ENCODE results near the gene UBE2Z. TPM values are rescaled to one million over a fixed set of nuclear protein-coding genes. Genes with fewer than 3 reads are reported as not detected.

Gene UBE2Z
- total and polyA plus RNA-seq, 2 of the 13 experiments (the other 11 are each of a cell fraction or from before 2014, with no cell fraction given), result 63.2 to 122 TPM

DNA sequence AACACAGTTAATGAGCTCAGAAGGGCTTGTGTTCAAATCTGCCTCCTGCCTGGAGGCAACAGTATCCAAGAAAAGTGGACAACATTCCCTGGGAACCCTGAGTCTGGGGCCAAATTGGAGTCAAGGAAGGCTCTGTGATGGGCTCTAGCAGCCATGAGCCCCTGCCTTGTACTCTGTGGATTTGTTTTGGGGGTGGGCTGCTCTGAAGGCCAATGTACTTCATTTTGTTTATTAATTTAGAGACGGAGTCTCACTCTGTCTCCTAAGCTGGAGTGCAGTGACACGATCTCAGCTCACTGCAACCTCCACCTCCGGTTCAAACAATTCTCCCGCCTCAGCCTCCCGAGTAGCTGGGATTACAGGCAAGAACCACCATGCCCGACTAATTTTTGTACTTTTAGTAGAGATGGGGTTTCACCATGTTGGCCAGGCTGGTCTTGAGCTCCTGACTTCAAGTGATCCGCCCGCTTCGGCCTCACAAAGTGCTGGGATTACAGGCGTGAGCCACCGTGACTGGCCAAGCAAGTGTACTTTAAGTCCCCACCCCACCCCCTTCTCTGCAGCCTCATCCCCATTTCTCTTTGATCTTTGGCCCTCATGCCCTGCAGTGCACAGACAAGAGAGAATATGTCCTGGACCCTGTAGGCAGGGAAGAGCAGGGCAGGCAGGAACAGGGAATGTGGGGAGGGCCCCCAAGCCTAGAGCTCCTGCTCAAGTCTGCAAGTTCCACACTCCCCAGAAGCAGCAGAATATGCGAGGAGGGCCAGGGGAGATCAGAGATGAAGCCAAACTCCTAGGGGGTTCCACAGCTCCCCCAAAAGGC lies 62.9 kb downstream of the UBE2Z start (continued):
- no peak; the same call in 1 of the 2 replicates for TF ChIP-seq NFIB (CRISPR knock-in tag; IDR thresholded peaks at IDR 0.05; ENCODE audit: borderline replicate concordance)
- no peak for TF ChIP-seq HOXA9 (CRISPR knock-in tag; IDR thresholded peaks at IDR 0.05; ENCODE audit: borderline replicate concordance)
- no peak; the same call in 1 of the 2 replicates for TF ChIP-seq ZNF562 (CRISPR knock-in tag; IDR thresholded peaks at IDR 0.05; ENCODE audit: borderline replicate concordance)
- peak; percentile 90 for TF ChIP-seq HNF4G (IDR thresholded peaks at IDR 0.05; ENCODE audit: borderline replicate concordance, low read depth, low read length)
- TF ChIP-seq HNF4G (CRISPR knock-in tag; IDR thresholded peaks at IDR 0.05; ENCODE audit: borderline replicate concordance, low read depth), result peak; percentile 54; the same call in 1 of the 2 replicates
- TF ChIP-seq FOXK1 (CRISPR knock-in tag; IDR thresholded peaks at IDR 0.05; ENCODE audit: borderline replicate concordance, low read depth), result peak; percentile 32; the same call in 1 of the 2 replicates
- TF ChIP-seq POLR2AphosphoS5 (IDR thresholded peaks at IDR 0.05; ENCODE audit: low read depth, low read length), result peak; percentile 77
- no peak for TF ChIP-seq ZNF83 (CRISPR knock-in tag; IDR thresholded peaks at IDR 0.05; ENCODE audit: borderline replicate concordance)
- 0 out of 2 replicates have a peak, but pooled peaks have one; percentile 9 for TF ChIP-seq ZNF567 (CRISPR knock-in tag; IDR thresholded peaks at IDR 0.05; ENCODE audit: borderline replicate concordance)
- TF ChIP-seq PLSCR1 (CRISPR knock-in tag; IDR thresholded peaks at IDR 0.05; ENCODE audit: borderline replicate concordance), result no peak
- no peak for TF ChIP-seq NAIF1 (CRISPR knock-in tag; IDR thresholded peaks at IDR 0.05; ENCODE audit: borderline replicate concordance)
- TF ChIP-seq TRAFD1 (CRISPR knock-in tag; IDR thresholded peaks at IDR 0.05; ENCODE audit: borderline replicate concordance), result no peak
- TF ChIP-seq ZNF597 (CRISPR knock-in tag; IDR thresholded peaks at IDR 0.05), result no peak
- no peak for TF ChIP-seq ZNF20 (CRISPR knock-in tag; IDR thresholded peaks at IDR 0.05)
- no peak for TF ChIP-seq NR1H2 (CRISPR knock-in tag; IDR thresholded peaks at IDR 0.05; ENCODE audit: borderline replicate concordance, low read depth)
- TF ChIP-seq ZNF552 (CRISPR knock-in tag; IDR thresholded peaks at IDR 0.05; ENCODE audit: borderline replicate concordance), result no peak
- peak; percentile 10; the same call in 1 of the 2 replicates for TF ChIP-seq TGIF2 (CRISPR knock-in tag; IDR thresholded peaks at IDR 0.05)
- TF ChIP-seq ZNF652 (CRISPR knock-in tag; IDR thresholded peaks at IDR 0.05; ENCODE audit: borderline replicate concordance, low read depth), result no peak; the same call in 1 of the 2 replicates
- no peak for TF ChIP-seq FOXO4 (CRISPR knock-in tag; conservative IDR thresholded peaks at IDR 0.05)
- TF ChIP-seq, protein P1, sequence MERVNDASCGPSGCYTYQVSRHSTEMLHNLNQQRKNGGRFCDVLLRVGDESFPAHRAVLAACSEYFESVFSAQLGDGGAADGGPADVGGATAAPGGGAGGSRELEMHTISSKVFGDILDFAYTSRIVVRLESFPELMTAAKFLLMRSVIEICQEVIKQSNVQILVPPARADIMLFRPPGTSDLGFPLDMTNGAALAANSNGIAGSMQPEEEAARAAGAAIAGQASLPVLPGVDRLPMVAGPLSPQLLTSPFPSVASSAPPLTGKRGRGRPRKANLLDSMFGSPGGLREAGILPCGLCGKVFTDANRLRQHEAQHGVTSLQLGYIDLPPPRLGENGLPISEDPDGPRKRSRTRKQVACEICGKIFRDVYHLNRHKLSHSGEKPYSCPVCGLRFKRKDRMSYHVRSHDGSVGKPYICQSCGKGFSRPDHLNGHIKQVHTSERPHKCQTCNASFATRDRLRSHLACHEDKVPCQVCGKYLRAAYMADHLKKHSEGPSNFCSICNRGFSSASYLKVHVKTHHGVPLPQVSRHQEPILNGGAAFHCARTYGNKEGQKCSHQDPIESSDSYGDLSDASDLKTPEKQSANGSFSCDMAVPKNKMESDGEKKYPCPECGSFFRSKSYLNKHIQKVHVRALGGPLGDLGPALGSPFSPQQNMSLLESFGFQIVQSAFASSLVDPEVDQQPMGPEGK (CRISPR knock-in tag; IDR thresholded peaks at IDR 0.05), result peak; percentile 97
- TF ChIP-seq ZNF564 (CRISPR knock-in tag; IDR thresholded peaks at IDR 0.05), result no peak

Data from HepG2 (cell line).